Measurements from ENCODE around the gene SEC23A.
"Not testable (repeated sequence)": the region's sequence is repeated elsewhere in the genome, so short reads cannot be mapped to it uniquely, and the experiment has no call there.

Gene SEC23A

DNA sequence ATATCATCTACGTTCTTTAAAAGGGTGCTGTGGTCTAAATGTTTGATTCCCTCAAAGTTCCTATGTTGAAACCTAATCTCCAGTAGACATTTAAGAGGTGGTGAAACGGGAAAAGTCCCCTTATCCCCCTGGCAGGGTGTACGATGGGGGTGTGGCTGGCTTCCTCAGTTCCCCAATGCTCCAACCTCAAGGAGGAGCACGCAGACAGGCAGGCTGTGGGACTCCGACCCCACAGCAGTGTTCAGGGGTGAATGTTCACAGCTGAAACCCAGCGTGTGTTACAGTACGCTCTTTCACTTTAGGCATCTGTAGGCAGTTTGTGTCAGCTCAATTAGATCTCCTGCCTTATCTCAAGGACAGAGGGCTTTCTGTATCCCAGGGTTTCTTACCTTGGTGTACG, 73.2 kb downstream of the SEC23A start:
- no peak for DNase-seq (ENCODE audit: low read depth)

DNA sequence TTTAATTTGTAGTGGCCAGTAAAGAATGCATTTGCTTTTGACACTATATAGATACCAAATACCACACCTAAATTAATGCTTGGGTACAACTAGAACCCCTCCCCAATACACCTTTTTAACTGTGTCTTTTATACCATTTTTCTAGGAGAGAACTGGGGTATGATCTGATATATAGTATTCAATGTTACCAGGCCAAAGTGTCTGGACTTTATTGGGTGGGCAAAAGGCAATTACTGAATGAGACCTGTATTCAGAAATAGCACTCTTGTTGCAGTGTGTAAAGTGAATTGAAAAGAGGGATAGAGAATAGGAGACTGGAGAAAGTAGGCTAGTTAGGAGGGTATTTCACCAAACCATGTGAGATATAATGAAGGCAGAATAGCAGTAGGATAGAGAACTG, 74.4 kb downstream of the SEC23A start:
- DNase-seq (ENCODE audit: low read depth): no peak

DNA sequence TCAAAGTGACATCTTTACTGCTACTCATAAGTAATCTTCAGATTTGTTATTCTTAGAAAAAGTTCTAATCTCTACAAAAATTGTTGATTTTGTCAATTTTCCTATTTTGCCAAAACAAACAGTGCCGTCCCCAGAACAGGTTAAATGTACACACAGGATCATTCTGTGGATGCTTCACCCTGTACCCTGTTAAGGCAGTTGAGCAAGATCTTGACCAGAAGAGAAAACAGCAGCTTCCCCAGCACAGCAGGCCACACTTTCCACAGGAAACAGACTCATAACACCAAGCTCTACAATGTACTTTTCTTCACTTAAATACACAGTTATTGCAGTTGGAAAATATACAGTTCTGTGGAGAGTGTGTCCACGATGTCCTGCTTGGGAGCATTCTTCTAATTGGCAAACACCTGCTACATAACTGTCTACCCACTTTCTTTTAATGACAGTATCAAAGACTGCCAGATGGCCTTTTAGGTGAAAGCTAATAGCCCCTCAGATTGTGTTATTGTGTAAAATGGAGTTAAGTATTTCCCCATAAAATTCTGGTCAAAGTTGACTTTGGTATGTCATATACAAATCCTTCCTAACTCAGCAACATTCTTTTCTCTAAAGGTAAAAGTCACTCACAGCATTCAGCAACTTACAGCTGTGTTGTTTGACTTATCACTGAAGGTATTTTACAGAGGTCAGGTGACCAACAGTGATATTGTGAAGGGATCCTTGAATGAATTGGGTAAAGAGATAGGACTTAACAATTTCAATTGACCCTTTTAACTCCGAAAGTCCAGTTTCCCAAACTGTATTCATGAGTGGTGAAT, 77.0 kb downstream of the SEC23A start:
- peak; percentile 21 for DNase-seq (ENCODE audit: low read depth)

DNA sequence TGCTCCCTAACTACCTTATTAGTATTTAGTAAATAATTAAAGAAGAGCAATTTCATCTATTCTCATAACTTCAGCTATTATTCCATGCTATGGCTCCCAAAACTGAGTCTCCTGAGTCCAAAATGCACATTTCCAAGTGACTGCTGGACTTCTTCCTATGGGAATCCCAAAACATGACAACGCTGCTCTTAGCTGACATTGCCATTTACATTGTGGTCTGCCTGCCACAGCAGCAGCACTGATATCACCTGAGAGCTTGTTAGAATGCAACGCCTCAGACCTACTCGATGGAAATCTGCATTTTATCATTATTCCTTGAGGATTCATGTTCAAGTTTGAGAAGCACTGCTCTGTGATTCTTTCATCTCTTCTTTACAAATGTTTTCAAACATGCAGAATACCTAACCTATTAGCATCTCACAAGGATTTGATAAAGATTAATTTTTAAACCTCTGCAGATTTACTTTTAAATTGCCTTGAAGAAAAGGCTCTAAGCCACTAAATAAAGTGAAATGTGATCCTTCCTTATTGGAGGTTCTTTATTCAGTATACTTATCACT, 77.7 kb downstream of the SEC23A start:
- no peak for DNase-seq (ENCODE audit: low read depth)

DNA sequence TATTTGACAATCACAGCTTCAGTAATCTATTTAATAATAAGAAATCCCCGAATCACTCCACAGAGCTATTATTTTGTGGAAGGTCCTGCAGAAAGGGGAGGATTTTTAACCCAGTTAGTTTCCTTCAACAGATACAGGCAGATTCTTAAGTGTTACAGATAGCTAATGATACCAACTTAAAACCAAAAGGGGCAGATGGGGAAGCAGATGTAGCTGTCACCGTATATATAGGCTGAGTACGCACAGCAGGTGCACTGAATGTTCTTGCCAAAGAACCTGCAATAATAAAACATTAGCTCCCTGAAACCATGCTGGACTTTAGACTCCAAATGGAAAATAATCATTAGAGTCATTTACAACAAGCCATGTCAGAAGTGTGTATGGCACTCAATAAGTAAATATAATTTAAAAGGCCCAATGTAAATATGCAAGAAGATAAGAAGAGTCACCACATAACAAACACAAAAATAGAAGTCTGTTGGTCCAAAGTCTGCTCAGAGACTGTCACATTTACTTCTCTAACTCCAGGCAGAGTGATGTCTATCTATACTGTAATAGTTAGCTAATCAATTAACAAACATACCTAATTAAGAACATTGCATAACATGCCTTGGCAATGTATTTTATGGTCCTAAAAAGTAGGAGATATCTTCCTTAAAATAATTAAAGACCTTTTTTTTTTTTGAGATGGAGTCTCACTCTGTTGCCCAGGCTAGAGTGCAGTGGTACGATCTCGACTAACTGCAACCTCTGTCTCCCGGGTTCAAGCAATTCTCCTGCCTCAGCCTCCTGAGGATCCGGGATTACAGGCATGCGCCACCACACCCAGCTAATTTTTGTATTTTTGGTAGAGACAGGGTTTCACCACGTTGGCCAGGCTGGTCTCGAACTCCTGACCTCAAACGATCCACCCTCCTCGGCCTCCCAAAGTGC, 78.8 kb downstream of the SEC23A start:
- DNase-seq (ENCODE audit: low read depth): no peak

DNA sequence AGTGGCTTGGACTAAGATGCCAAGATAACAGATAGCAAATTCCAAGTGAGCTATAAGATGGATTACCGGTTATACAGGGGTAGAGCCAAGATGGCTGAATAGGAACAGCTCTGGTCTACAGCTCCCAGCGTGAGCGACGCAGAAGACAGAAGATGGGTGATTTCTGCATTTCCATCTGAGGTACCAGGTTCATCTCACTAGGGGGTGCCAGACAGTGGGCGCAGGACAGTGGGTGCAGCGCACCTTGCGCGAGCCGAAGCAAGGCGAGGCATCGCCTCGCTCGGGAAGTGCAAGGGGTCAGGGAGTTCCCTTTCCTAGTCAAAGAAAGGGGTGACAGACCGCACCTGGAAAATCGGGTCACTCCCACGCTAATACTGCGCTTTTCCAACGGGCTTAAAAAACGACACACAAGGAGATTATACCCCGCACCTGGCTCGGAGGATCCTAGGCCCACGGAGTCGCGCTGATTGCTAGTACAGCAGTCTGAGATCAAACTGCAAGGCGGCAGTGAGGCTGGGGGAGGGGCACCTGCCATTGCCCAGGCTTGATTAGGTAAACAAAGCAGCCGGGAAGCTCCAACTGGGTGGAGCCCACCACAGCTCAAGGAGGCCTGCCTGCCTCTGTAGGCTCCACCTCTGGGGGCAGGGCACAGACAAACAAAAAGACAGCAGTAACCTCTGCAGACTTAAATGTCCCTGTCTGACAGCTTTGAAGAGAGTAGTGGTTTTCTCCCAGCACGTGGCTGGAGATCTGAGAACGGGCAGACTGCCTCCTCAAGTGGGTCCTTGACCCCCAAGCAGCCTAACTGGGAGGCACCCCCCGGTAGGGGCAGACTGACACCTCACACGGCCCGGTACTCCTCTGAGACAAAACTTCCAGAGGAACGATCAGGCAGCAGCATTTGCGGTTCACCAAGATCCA, 85.7 kb downstream of the SEC23A start:
- not testable (repeated sequence) for DNase-seq (ENCODE audit: low read depth)

DNA sequence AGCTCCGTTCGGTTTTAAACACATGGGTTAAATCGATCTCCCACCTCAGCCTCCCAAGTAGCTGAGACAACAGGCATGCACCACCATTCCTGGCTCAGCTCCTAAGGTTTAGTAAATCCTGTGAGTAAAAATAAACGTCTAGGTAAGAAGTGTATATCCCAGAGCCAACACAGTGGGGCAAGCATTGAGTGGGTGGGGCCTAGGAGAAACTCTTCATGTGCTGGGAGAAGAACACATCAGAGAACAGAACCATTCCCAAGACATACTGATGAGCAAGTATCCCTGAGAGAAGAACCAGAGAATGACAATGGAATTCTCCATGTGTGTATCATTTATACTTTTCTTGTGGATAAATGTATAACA, 86.3 kb downstream of the SEC23A start:
- no peak for DNase-seq (ENCODE audit: low read depth)

DNA sequence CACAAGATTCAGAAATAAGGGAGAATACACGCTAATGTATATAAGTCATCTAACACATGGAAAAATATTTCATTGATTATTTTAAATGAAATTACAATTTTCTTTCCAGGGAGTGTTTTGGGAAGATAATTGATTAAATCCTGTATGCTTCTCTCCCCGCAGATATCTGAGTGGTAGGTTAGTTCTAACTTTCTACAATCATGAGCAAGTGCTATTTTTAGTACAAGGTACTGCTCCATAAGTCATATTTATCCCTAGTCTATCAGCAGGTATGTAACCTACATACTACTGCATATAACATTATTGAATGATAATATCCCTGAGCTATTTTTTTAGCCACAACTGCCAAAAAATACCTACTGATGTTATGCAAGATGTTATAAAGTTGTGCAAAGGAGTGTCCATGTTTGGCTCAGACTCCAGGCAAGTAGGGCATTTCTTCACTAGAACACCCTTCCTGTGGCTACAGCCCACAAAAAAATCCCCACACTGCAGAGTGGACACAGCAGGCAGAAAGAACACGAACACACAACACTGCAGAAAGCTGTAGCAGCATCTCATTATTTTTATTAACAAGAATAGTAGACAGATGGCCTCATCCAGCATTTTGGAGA, 87.0 kb downstream of the SEC23A start:
- peak; percentile 34 for DNase-seq (ENCODE audit: low read depth)

DNA sequence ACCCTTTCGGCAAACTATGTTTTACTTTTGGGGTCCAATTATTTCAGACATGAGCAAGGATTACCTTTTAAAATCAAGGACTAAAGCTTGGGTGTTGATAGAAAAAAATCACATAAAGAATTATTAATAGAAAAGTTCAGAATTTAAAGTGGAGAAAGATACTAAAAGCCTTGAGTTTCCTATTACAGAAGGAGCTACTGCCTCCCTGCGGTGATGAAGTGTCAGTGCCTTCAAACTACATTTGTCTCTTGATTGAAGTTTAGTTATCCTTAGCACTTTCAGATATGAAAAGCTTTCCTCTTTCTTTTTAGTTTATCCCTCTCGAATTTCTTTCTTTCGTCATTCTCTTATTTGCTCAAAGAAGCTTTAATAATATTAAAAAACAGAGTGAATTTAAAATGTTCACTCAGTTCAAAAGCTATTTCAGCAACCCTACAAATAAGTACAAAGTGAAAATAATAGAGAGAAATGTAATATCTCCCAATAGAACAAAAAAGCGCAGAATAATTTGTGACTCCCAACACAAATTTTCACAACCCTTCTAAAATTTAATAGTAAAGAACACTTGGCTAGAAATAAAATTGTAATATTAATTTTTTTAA, 87.6 kb downstream of the SEC23A start:
- peak; percentile 43 for DNase-seq (ENCODE audit: low read depth)

DNA sequence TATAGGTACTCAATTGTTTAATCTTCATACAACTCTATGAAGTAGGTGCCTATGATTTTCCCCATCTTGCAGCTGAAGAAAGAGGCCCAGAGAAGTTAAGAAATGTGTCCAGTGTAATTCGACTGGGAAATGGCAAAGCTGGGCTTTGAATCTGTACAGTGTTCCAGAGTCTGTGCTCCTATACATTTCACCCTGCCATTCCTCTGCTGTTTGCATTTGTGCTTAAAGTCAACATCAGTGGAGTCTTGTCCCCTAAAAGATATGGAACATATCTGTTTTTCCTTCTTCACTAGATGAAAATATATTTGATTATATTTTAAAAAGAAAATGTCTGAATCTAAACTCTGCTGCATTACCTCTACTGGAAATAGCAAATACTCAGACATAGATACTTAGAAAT, 88.6 kb downstream of the SEC23A start:
- DNase-seq (ENCODE audit: low read depth): no peak

DNA sequence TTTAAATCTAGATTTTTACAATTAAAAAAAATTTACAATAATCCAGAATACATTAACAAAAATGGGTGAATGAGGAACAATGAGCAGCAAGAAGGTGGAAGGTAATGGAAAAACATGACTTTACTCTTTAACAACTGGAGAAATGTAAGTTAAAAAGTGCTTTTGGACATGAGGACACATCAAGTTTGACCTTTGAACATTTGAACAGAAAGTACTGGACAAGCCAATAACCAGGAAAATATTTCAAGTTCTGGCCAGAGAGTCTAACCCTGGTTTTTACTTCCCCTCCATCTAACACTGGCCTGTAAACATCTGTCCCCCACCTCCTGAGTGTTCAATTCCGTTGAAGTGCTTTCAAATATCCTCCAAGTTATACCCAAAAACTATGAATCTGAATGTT, 94.1 kb downstream of the SEC23A start:
- DNase-seq (ENCODE audit: low read depth): not testable (repeated sequence)

DNA sequence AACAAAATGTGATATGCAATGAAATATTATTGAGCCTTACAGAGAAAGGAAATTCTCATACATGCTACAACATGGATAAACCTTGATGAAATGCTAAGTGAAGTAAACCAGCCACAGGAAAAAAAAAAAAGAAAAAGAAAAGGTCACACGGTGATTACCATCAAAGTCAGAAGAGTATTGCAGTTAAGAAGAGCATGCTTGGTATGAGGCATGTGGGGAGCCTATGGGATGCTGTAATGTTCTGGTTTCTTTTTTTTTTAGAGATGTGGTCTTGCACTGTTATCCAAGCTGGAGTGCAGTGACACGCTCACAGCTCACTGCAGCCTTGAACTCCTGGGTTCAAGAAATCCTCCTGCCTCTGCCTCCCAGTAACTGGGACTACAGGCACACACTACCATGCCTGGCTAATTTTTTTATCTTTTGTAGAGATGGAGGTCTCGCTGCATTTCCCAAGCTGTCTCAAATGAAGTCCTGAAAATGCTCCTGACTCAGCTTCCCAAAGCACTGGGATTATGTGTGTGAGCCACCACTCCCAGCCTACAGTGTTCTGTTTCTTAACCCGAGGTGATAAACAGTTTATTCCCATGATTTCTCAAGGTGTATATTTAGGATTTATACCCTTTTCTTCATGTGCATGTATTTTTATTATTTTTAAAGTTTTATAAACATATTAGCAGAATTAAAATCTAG, 96.2 kb downstream of the SEC23A start:
- DNase-seq (ENCODE audit: low read depth): peak; percentile 16

DNA sequence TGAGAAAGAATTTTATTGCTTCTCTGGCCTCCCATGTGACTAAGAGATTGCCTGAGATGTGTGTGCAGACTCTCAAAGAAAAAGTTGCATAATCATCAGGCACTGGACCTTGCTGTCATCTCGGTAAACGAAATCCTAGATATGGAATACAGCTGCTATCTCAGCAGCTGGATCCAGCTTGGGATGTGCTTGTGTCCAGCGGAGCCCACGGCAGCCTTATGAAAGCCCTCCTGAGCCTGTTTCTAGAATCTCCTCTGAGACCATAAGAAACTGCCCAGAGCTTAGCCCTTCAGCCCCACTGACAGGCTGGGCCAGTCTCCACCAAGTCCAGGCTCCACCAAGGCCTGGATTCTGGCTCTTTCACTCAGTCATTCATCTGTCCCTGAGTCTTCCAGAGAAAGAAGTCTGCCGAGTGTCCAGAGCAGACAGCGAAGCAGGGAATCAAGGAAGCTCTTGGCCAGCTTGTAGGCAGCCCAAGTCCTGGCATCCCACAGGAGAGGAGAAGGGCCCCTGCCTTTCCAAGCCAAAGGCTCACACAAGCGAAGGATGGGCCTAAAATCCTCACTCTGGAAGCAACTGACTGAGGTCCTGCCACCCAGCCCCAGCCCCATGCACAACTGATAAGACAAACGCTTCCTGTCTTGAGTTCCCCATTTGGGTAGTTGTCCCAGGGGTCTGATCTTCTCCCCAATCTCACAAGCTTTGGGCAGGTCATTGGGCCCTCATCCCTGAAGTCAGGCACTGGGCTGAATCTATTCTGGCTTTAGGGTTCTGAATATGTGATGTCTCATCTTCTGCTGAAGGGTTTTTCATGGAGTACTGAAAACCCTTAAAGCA, 97.8 kb downstream of the SEC23A start:
- no peak for DNase-seq (ENCODE audit: low read depth)

DNA sequence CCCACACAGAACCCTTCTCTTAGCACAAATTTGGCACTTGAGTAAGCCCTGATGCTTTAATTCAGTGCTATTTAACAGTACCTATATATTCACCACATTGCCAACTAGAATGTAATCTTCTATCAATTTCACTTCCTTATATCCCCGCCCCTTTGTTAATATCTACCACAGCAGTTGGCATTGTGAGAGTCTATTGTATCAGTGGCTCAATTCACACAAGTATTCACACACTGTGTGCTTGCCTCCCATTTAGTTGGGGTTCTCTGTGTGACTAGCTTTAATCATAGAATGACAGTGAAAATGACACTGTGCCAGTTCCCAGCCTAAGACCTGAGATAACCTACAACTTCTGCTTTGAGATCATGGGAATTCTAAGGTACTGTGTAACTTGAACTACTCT, 103.1 kb downstream of the SEC23A start:
- DNase-seq (ENCODE audit: low read depth): no peak

DNA sequence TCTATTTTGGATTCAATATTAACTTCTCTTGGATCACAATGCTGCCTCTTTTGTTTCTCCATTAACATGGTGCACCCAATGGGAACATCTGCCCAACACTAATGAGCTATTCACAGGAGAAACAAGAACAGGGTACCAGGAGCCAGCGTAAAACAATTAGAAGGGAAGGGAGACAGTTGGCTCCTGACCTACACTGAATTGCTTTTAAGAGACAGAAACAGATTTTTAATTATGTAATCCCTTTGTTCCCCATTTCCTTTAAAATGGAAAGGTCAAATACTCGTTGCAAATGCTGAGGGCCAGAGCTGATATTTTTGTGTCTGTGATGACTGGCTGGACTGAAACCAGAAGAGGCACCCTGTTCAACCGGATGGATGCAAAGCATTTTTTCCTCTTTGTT, 108.3 kb downstream of the SEC23A start:
- no peak for DNase-seq (ENCODE audit: low read depth)

DNA sequence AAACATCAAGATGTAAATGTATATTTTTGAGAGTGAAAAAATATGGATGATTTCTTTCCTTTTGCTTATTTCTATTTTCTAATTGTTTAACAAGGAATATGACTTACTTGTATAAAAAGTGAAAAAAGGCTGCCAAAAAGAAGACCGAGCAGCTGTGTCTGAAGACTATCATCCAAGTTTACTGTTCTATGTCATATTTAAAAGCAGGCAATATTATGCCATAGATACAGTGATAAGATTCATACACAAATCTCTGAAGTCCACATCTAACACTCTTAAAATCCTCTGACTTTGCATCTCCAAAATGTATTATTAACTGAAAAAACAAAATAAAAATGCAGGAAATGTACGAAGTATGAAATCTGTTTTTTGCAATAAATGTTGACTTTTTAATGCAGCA, 109.1 kb downstream of the SEC23A start:
- no peak for DNase-seq (ENCODE audit: low read depth)

DNA sequence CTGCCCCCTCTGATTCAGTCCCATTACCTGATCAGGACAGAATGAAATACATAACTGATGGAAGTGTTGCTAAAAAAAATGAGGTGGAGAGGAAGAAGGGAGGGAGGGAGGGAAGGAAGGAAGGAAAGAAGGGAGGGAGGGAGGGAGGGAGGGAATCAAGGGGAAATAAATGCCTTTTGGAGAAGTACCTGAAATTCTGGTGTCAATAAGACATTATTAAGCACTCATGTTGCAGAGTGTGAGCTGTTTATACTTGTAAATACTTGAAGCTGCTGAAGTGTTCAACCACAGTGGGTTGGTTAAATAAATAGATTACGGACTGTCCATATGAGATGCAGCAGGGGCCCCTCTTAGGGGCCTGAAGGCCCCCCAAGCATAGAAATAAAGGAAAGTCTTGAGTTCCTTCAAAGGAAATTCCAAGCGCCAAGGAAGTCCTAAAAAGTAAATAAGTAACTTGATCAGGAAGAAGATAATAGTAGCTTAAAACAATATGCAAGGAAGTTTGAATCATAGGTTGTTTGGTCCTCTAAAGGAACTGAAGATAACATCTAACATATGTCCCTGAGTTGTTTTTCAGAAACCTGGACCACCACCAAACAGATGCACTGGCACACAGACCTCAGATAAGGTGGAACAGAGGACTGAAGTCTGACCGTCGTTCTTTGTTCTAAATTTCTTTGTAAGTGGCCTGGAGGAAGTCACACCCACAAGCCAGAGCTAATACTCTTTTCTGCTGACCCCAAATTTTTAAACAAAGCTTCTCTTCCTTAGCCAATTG, 110.8 kb downstream of the SEC23A start:
- DNase-seq (ENCODE audit: low read depth): no peak

DNA sequence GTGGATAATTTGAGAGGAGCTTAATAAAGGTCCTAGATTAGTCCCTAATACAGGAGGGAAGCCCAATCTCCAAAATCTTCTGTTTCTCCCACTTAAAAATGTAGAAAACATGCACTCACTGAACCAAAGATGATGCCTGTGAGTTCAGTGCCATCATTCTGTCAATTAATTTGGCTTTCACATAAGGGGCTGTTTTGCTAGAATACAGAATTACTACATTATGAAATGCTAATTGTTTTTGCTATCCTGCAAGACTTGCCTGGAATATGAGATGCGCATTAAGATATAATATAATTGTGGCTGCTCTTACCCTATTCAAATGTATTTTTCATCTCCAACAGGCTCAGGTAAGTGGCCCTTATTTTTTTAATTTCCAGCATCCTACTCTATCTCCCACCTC, 111.7 kb downstream of the SEC23A start:
- DNase-seq (ENCODE audit: low read depth): no peak

Data from fibroblast of gingiva (primary cell).